H1 (cell line): Measurements from ENCODE around the gene IL16. TPM values are rescaled to one million over a fixed set of nuclear protein-coding genes. Genes with fewer than 3 reads are reported as not detected.

ENCODE experiments used
- CTCF ChIA-PET: fragments of 300-600 bp; sonication (Branson Sonifier 250); formaldehyde crosslinking; loops from one replicate; lab custom pipeline; 2021; ENCODE audit not compliant: partially characterized antibody; lab: Charles Lee
- POLR2A ChIA-PET: fragments of 300-600 bp; sonication (Branson Sonifier 250); formaldehyde crosslinking; loops from one replicate; lab custom pipeline; 2021; ENCODE audit warnings: inconsistent platforms; ENCODE audit not compliant: partially characterized antibody; lab: Charles Lee
- DNase-seq, 2 experiments: peaks; one replicate each; pipeline versions ENCODE4 v3.0.0 to v3.0.0-alpha.2; 2010 to 2022; ENCODE audit warnings: low spot score in 2 of 2, low read depth in 1 of 2, mixed read lengths in 1 of 2
- FAIRE-seq: peaks from 2 replicates; lab custom pipeline; 2011; peaks lifted over from hg19 to GRCh38; lab: Jason Lieb, UNC
- H2AFZ ChIP-seq: 2 replicates; pipeline ENCODE4 v1.8.1; 2012; ENCODE audit warnings: low read length, inconsistent platforms
- H2AK5ac ChIP-seq: 2 replicates; pipeline ENCODE4 v1.6.1; 2013; ENCODE audit warnings: low read depth, low read length
- H2BK120ac ChIP-seq: replicated peaks from 2 replicates; pipeline ENCODE3; 2013; ENCODE audit warnings: low read depth, low read length, inconsistent platforms
- H2BK12ac ChIP-seq: 2 replicates; pipeline ENCODE4 v1.6.1; 2013; ENCODE audit warnings: low read depth, low read length
- H2BK15ac ChIP-seq: 2 replicates; pipeline ENCODE4 v1.6.1; 2013; ENCODE audit warnings: low read length
- H2BK20ac ChIP-seq: 2 replicates; pipeline ENCODE4 v1.6.1; 2013; ENCODE audit warnings: low read length
- H2BK5ac ChIP-seq: 2 replicates; pipeline ENCODE4 v1.6.1; 2013; ENCODE audit warnings: low read depth, low read length
- H3K14ac ChIP-seq: 2 replicates; pipeline ENCODE4 v1.6.1; 2013; ENCODE audit warnings: inconsistent platforms; ENCODE audit not compliant: insufficient read length
- H3K18ac ChIP-seq: 2 replicates; pipeline ENCODE4 v1.6.1; 2013; ENCODE audit warnings: low read length; ENCODE audit errors: extremely low read depth
- H3K23ac ChIP-seq: 2 replicates; pipeline ENCODE4 v1.6.1; 2013; ENCODE audit warnings: inconsistent platforms; ENCODE audit not compliant: insufficient read length
- H3K23me2 ChIP-seq: 2 replicates; pipeline ENCODE4 v1.6.1; 2013; ENCODE audit warnings: low read depth, low read length
- H3K27ac ChIP-seq: 2 replicates; pipeline ENCODE4 v1.6.1; 2011; ENCODE audit warnings: low read depth, low read length, inconsistent platforms
- H3K27me3 ChIP-seq, 4 experiments: replicated peaks in 1 of 4; 1 replicate in 1 of 4; 2 replicates in 3 of 4; pipeline versions ENCODE4 v1.6.1 to v1.8.1; 2011 to 2013; ENCODE audit warnings: low read length in 3 of 4, mild to moderate bottlenecking in 3 of 4, inconsistent platforms in 2 of 4, mixed read lengths in 2 of 4, moderate library complexity in 1 of 4; ENCODE audit not compliant: control insufficient read depth in 3 of 4, insufficient read depth in 3 of 4; ENCODE audit errors: extremely low read depth in 1 of 4
- H3K36me3 ChIP-seq, 4 experiments: 2 replicates each; pipeline versions ENCODE4 v1.6.1 to v1.8.1; 2011 to 2013; ENCODE audit warnings: mild to moderate bottlenecking in 4 of 4, low read length in 3 of 4, moderate library complexity in 2 of 4, control low read depth in 1 of 4, inconsistent platforms in 1 of 4; ENCODE audit not compliant: insufficient read depth in 4 of 4, control insufficient read depth in 2 of 4
- H3K4ac ChIP-seq: replicated peaks from 2 replicates; pipeline ENCODE3; 2013; ENCODE audit warnings: low read length, low read depth, mixed read lengths, inconsistent platforms; ENCODE audit not compliant: insufficient read length
- H3K4me1 ChIP-seq, 4 experiments: replicated peaks in 1 of 4; 1 replicate in 1 of 4; 2 replicates in 3 of 4; pipeline versions ENCODE4 v1.6.1 to v1.8.1; 2011 to 2013; ENCODE audit warnings: low read length in 3 of 4, inconsistent platforms in 2 of 4, mixed read lengths in 1 of 4; ENCODE audit not compliant: insufficient read depth in 4 of 4, control insufficient read depth in 3 of 4
- H3K4me2 ChIP-seq, 2 experiments: 2 replicates each; pipeline versions ENCODE4 v1.6.1 to v1.8.1; 2011 to 2013; ENCODE audit warnings: low read depth in 2 of 2, low read length in 2 of 2, control low read depth in 1 of 2, inconsistent platforms in 1 of 2, mild to moderate bottlenecking in 1 of 2; ENCODE audit not compliant: insufficient read depth in 1 of 2
- H3K4me3 ChIP-seq, 4 experiments: fragments of 200-600, 300-600 bp in 1 of 4; sonication (generic), shearing (Covaris generic), sonication (Bioruptor Twin) in 1 of 4; 2 replicates each; pipeline versions ENCODE4 v1.5.1 to v1.8.1; 2011 to 2016; ENCODE audit warnings: low read length in 4 of 4, low read depth in 3 of 4, control low read depth in 2 of 4, inconsistent platforms in 2 of 4, mild to moderate bottlenecking in 2 of 4, mixed read lengths in 1 of 4, moderate library complexity in 1 of 4; ENCODE audit not compliant: insufficient read depth in 2 of 4; ENCODE audit errors: extremely low read depth in 1 of 4
- H3K56ac ChIP-seq: replicated peaks from 2 replicates; pipeline ENCODE3; 2013; ENCODE audit warnings: low read depth, mild to moderate bottlenecking, mixed read lengths, low read length, inconsistent platforms; ENCODE audit not compliant: insufficient read length
- H3K79me1 ChIP-seq: 2 replicates; pipeline ENCODE4 v1.6.1; 2013; ENCODE audit warnings: low read depth, low read length, control low read depth
- H3K79me2 ChIP-seq, 2 experiments: 2 replicates each; pipeline versions ENCODE4 v1.6.1 to v1.8.1; 2012 to 2013; ENCODE audit warnings: low read length in 2 of 2, mild to moderate bottlenecking in 2 of 2, inconsistent platforms in 1 of 2; ENCODE audit not compliant: insufficient read depth in 2 of 2, control insufficient read depth in 1 of 2
- H3K9ac ChIP-seq, 4 experiments: replicated peaks in 1 of 4; 1 replicate in 1 of 4; 2 replicates in 3 of 4; pipeline versions ENCODE4 v1.6.1 to v1.8.1; 2011 to 2013; ENCODE audit warnings: low read depth in 3 of 4, low read length in 3 of 4, control low read depth in 2 of 4, mild to moderate bottlenecking in 2 of 4, moderate library complexity in 2 of 4, inconsistent platforms in 1 of 4; ENCODE audit errors: extremely low read depth in 1 of 4
- H3K9me3 ChIP-seq, 2 experiments: 2 replicates each; pipeline versions ENCODE4 v1.6.1 to v1.8.1; 2012 to 2013; ENCODE audit warnings: mild to moderate bottlenecking in 2 of 2, moderate library complexity in 2 of 2, control low read depth in 1 of 2, inconsistent platforms in 1 of 2, low read depth in 1 of 2, low read length in 1 of 2, mixed read lengths in 1 of 2; ENCODE audit not compliant: insufficient read depth in 2 of 2
- H4K20me1 ChIP-seq, 2 experiments: replicated peaks in 1 of 2; 2 replicates each; pipeline versions ENCODE3 to v1.8.1; 2011 to 2013; ENCODE audit warnings: inconsistent platforms in 2 of 2, low read length in 2 of 2, mild to moderate bottlenecking in 1 of 2; ENCODE audit not compliant: insufficient read depth in 2 of 2, control insufficient read depth in 1 of 2
- H4K5ac ChIP-seq: 2 replicates; pipeline ENCODE4 v1.6.1; 2013; ENCODE audit warnings: low read length, low read depth, mixed read lengths, inconsistent platforms; ENCODE audit not compliant: insufficient read length
- H4K8ac ChIP-seq: 2 replicates; pipeline ENCODE4 v1.8.0; 2013; ENCODE audit warnings: mild to moderate bottlenecking, moderate library complexity, low read length, inconsistent platforms; ENCODE audit not compliant: insufficient read depth; ENCODE audit errors: extremely low read depth
- H4K91ac ChIP-seq: replicated peaks from 2 replicates; pipeline ENCODE3; 2013; ENCODE audit warnings: low read length, mixed read lengths, inconsistent platforms; ENCODE audit not compliant: insufficient read length
- ATF2 ChIP-seq: IDR thresholded peaks from 2 replicates; pipeline ENCODE4 v1.6.1; 2012; ENCODE audit warnings: low read length, inconsistent platforms
- CHD1 ChIP-seq: IDR thresholded peaks from 2 replicates; pipeline ENCODE4 v1.6.1; 2012; ENCODE audit warnings: low read depth, low read length, improper control_type of control experiment
- EGR1 ChIP-seq: IDR thresholded peaks from 2 replicates; pipeline ENCODE4 v1.6.1; 2011; ENCODE audit warnings: low read depth, low read length, borderline replicate concordance
- EZH2 ChIP-seq: fragments of 200-600 bp; sonication (generic); IDR thresholded peaks from 2 replicates; pipeline ENCODE4 v1.7.1; 2012; ENCODE audit warnings: low read depth, mild to moderate bottlenecking, moderate library complexity, low read length, inconsistent platforms; ENCODE audit not compliant: severe bottlenecking
- JUN ChIP-seq: IDR thresholded peaks from 2 replicates; pipeline ENCODE4 v1.6.1; 2011; ENCODE audit warnings: low read depth, mild to moderate bottlenecking, improper control_type of control experiment, low read length
- MAX ChIP-seq: IDR thresholded peaks from 2 replicates; pipeline ENCODE4 v1.6.1; 2012; ENCODE audit warnings: inconsistent platforms
- TCF12 ChIP-seq: IDR thresholded peaks from 2 replicates; pipeline ENCODE4 v1.6.1; 2011; ENCODE audit warnings: low read depth, mild to moderate bottlenecking, low read length
- WGBS, 2 experiments: shearing (Covaris generic) in 1 of 2; methylation state at CpG; one replicate each; pipeline versions ENCODE4 v1.1.6 to v1.1.7; 2013 to 2015; ENCODE audit warnings: low lambda C conversion rate in 2 of 2, mixed read lengths in 2 of 2, inconsistent platforms in 1 of 2, low coverage in 1 of 2, missing lambda C conversion rate in 1 of 2; ENCODE audit not compliant: insufficient replicate concordance in 2 of 2, insufficient coverage in 1 of 2, insufficient read length in 1 of 2; ENCODE audit errors: extremely low coverage in 1 of 2, missing lambda C conversion rate in 1 of 2; 5-methylcytosine and 5-hydroxymethylcytosine counted together
- polyA plus RNA-seq, 7 experiments: library from polyadenylated mRNA; depleted of rRNA in 3 of 7; stranded (reverse) in 5 of 7; unstranded in 2 of 7; fragments of >200 nt in 5 of 7; fragments of 200-250 nt in 2 of 7; gene quantifications; 1 replicate in 5 of 7; 2 replicates in 1 of 7; 4 replicates in 1 of 7; pipeline versions ENCODE4 v1.2.1 to v1.2.3, GENCODE V29; 2011 to 2013; ENCODE audit warnings: missing spikeins in 2 of 7, mixed read lengths in 2 of 7
- total RNA-seq: library from RNA; stranded (reverse); fragmentation: NEBNext Ultra II Directional; extraction: Animal tissue kit (Norgen Biotek cat#: 25700); gene quantifications from 2 replicates; pipeline ENCODE4 v1.2.1, GENCODE V29; 2021
- TF ChIP-seq, protein P1 (sequence below), 3 experiments: IDR thresholded peaks; 1 replicate in 2 of 3; 2 replicates in 1 of 3; pipeline versions ENCODE4 v1.5.1 to v1.6.1; 2011; ENCODE audit warnings: low read length in 3 of 3, mild to moderate bottlenecking in 3 of 3, inconsistent platforms in 2 of 3, low read depth in 1 of 3, moderate library complexity in 1 of 3; ENCODE audit not compliant: insufficient read depth in 1 of 3; ENCODE audit errors: control extremely low read depth in 1 of 3

Gene IL16
- total and polyA plus RNA-seq, 2 of the 8 experiments (the other 6 are each of a cell fraction or from before 2014, with no cell fraction given), result 0.03 to 0.09 TPM

- Histone ChIP-seq H3K36me3 (no peaks in the 10 kb centered on the region), H4K8ac (no peak overlapping the region), H2AFZ (no peak overlapping the region), H2BK20ac (no peak overlapping the region), H3K9ac (no peak overlapping the region), H2BK12ac (no peak overlapping the region), H2BK120ac (no peak overlapping the region), H3K23ac (no peak overlapping the region), H3K18ac (no peak overlapping the region), H3K27ac (no peak overlapping the region), H4K91ac (no peak overlapping the region), H2BK15ac (no peak overlapping the region), H3K23me2 (no peaks in the 10 kb centered on the region), H3K79me2 (no peaks in the 10 kb centered on the region), H2AK5ac (no peak overlapping the region), H3K14ac (no peak overlapping the region), H3K56ac (no peak overlapping the region), H3K27me3 (no peaks in the 10 kb centered on the region), H3K4me3 (no peak overlapping the region), H3K4me2 (no peak overlapping the region), H2BK5ac (no peak overlapping the region), H3K4ac (no peak overlapping the region), H3K4me1 (no peaks in the 10 kb centered on the region), H3K9me3 (peaks cover 6 to 12% of the 10 kb centered on the region in 2 experiments; a peak in 2 of 4 replicates), H3K79me1 (no peaks in the 10 kb centered on the region), H4K20me1 (no peaks in the 10 kb centered on the region), H4K5ac (no peak overlapping the region)
- no peak for FAIRE-seq
- WGBS, 2 experiments, result 88% methylated on average over 6 of the region's 6 CpGs; no CpG with 5 or more reads in 1 of the 2 experiments
- TF ChIP-seq EGR1 (no peak), TCF12 (no peak), EZH2 (no peak), ATF2 (no peak), CHD1 (no peak), MAX (no peak), JUN (no peak)
- TF ChIP-seq, protein P1, sequence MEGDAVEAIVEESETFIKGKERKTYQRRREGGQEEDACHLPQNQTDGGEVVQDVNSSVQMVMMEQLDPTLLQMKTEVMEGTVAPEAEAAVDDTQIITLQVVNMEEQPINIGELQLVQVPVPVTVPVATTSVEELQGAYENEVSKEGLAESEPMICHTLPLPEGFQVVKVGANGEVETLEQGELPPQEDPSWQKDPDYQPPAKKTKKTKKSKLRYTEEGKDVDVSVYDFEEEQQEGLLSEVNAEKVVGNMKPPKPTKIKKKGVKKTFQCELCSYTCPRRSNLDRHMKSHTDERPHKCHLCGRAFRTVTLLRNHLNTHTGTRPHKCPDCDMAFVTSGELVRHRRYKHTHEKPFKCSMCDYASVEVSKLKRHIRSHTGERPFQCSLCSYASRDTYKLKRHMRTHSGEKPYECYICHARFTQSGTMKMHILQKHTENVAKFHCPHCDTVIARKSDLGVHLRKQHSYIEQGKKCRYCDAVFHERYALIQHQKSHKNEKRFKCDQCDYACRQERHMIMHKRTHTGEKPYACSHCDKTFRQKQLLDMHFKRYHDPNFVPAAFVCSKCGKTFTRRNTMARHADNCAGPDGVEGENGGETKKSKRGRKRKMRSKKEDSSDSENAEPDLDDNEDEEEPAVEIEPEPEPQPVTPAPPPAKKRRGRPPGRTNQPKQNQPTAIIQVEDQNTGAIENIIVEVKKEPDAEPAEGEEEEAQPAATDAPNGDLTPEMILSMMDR (IDR thresholded peaks at IDR 0.05; ENCODE audit: control extremely low read depth in 1 of 3, insufficient read depth in 1 of 3, low read depth in 1 of 3, low read length in 3 of 3), result no peak
- CTCF ChIA-PET, result interaction anchor here (1.8 to 3.3 kb wide), 3 partner anchors 12 to 122 kb away, joined by 5 to 21 read pairs (median 14); no protein-coding TSS in a partner anchor
- DNase-seq, result no peak
- POLR2A ChIA-PET, result no interaction called here
Observed at GRCh38 chr15:81278306-81279029, 81.8 kb downstream of the IL16 start.
